Endothelial cell of umbilical vein (primary cell): Measurements from ENCODE around the gene VCPKMT. TPM values are rescaled to one million over a fixed set of nuclear protein-coding genes. Genes with fewer than 3 reads are reported as not detected.

Experiments
- BruUV-seq: library from RNA; stranded (reverse); fragments of 400-500 nt; replicated peaks from 2 replicates; lab custom pipeline; 2021; lab: Mats Ljungman, UMichigan
- CTCF ChIA-PET: fragments of 300-600, 350-600 bp; sonication (Branson Sonifier 250); formaldehyde crosslinking; loops from one replicate; lab custom pipeline; 2021; ENCODE audit warnings: antibody characterized with exemption, inconsistent platforms; lab: Charles Lee
- POLR2A ChIA-PET: fragments of 300-600, 350-600 bp; sonication (Branson Sonifier 250); formaldehyde crosslinking; loops from one replicate; lab custom pipeline; 2021; ENCODE audit warnings: antibody characterized with exemption, inconsistent platforms; lab: Charles Lee
- DNase-seq: peaks from one replicate; pipeline ENCODE4 v3.0.0-alpha.2; 2011; ENCODE audit warnings: low read depth, low spot score
- FAIRE-seq: peaks from 2 replicates; lab custom pipeline; 2011; peaks lifted over from hg19 to GRCh38; lab: Jason Lieb, UNC
- H2AFZ ChIP-seq: 2 replicates; pipeline ENCODE4 v1.6.0; 2012; ENCODE audit warnings: low read depth, low read length, control low read depth, inconsistent platforms
- H3K27ac ChIP-seq: 2 replicates; pipeline ENCODE4 v1.5.1; 2011; ENCODE audit warnings: low read depth, mild to moderate bottlenecking, control low read depth, low read length, moderate library complexity; ENCODE audit not compliant: insufficient read depth
- H3K27me3 ChIP-seq, 2 experiments: 2 replicates each; pipeline versions ENCODE4 v1.6.0 to v1.6.1; 2011; ENCODE audit warnings: low read length in 2 of 2, mixed read lengths in 1 of 2; ENCODE audit not compliant: control insufficient read depth in 2 of 2, insufficient read depth in 2 of 2
- H3K36me3 ChIP-seq, 2 experiments: 2 replicates in 1 of 2; 3 replicates in 1 of 2; pipeline ENCODE4 v1.5.1; 2011; ENCODE audit warnings: low read length in 2 of 2, mild to moderate bottlenecking in 1 of 2, moderate library complexity in 1 of 2; ENCODE audit not compliant: control insufficient read depth in 2 of 2, insufficient read depth in 2 of 2; ENCODE audit errors: extremely low read depth in 1 of 2
- H3K4me1 ChIP-seq: 3 replicates; pipeline ENCODE4 v1.5.1; 2011; ENCODE audit warnings: mild to moderate bottlenecking, low read length; ENCODE audit not compliant: control insufficient read depth, insufficient read depth; ENCODE audit errors: extremely low read depth
- H3K4me2 ChIP-seq: 2 replicates; pipeline ENCODE4 v1.6.1; 2011; ENCODE audit warnings: low read length, control low read depth, mixed read lengths; ENCODE audit not compliant: insufficient read depth
- H3K4me3 ChIP-seq, 3 experiments: fragments of 200-600 bp in 1 of 3; sonication (generic), shearing (Covaris generic) in 1 of 3; replicated peaks in 1 of 3; 2 replicates each; pipeline ENCODE4 v1.5.1; 2011 to 2016; ENCODE audit warnings: control low read depth in 3 of 3, low read length in 3 of 3, mild to moderate bottlenecking in 2 of 3, inconsistent platforms in 1 of 3, low read depth in 1 of 3, moderate library complexity in 1 of 3; ENCODE audit not compliant: insufficient read depth in 1 of 3
- H3K79me2 ChIP-seq: 2 replicates; pipeline ENCODE4 v1.6.0; 2012; ENCODE audit warnings: low read length, inconsistent platforms; ENCODE audit not compliant: control insufficient read depth, insufficient read depth
- H3K9ac ChIP-seq: replicated peaks from 2 replicates; pipeline ENCODE3; 2011; ENCODE audit warnings: low read length, control low read depth; ENCODE audit not compliant: insufficient read depth; ENCODE audit errors: extremely low read depth
- H3K9me1 ChIP-seq: replicated peaks from 3 replicates; pipeline ENCODE4 v1.6.0; 2011; ENCODE audit warnings: mild to moderate bottlenecking, low read length; ENCODE audit not compliant: control insufficient read depth, insufficient read depth; ENCODE audit errors: extremely low read depth
- H3K9me3 ChIP-seq: replicated peaks from 2 replicates; pipeline ENCODE4 v1.5.1; 2012; ENCODE audit warnings: low read length, inconsistent platforms; ENCODE audit not compliant: control insufficient read depth, insufficient read depth
- H4K20me1 ChIP-seq: replicated peaks from 2 replicates; pipeline ENCODE3; 2011; ENCODE audit warnings: mild to moderate bottlenecking, low read length; ENCODE audit not compliant: control insufficient read depth, insufficient read depth; ENCODE audit errors: extremely low read depth
- EZH2 ChIP-seq: IDR thresholded peaks from 2 replicates; pipeline ENCODE4 v1.6.1; 2012; ENCODE audit warnings: borderline replicate concordance, low read depth, mild to moderate bottlenecking, moderate library complexity, low read length, inconsistent platforms; ENCODE audit not compliant: severe bottlenecking
- GATA2 ChIP-seq: IDR thresholded peaks from 2 replicates; pipeline ENCODE4 v1.7.0; 2011; ENCODE audit warnings: low read depth, mild to moderate bottlenecking, moderate library complexity, mixed read lengths, low read length; ENCODE audit not compliant: insufficient read length, insufficient read depth
- JUN ChIP-seq: IDR thresholded peaks from 2 replicates; pipeline ENCODE4 v1.6.1; 2011; ENCODE audit warnings: borderline replicate concordance, low read depth; ENCODE audit not compliant: insufficient read length, insufficient read depth
- MYC ChIP-seq: IDR thresholded peaks from one replicate; pipeline ENCODE4 v1.6.1; 2011; ENCODE audit warnings: mild to moderate bottlenecking, low read depth, low read length
- POLR2A ChIP-seq: IDR thresholded peaks from 2 replicates; pipeline ENCODE4 v1.6.1; 2012; ENCODE audit warnings: low read depth, mild to moderate bottlenecking, control low read depth, low read length
- dilution Hi-C: fragments of 300-500 bp; cut with MboI; formaldehyde crosslinking; loops from one replicate; pipeline ENCODE4 v1.15.0; 2019; ENCODE audit warnings: low sequenced_read_pairs; ENCODE audit not compliant: extremely low pct_ligation_motif_present
- intact Hi-C: fragments of 100-400 bp; cut with micrococcal nuclease; formaldehyde crosslinking; loops from one replicate; pipeline ENCODE4 v1.10.0; 2022
- polyA plus RNA-seq, 4 experiments: library from polyadenylated mRNA; depleted of rRNA in 3 of 4; stranded (reverse) in 3 of 4; unstranded in 1 of 4; fragments of >200 nt; gene quantifications; 2 replicates each; pipeline versions ENCODE4 v1.2.1 to v1.2.3, GENCODE V29; 2011 to 2012; ENCODE audit warnings: missing spikeins in 1 of 4
- total RNA-seq: library from RNA; stranded (reverse); gene quantifications from 2 replicates; pipeline ENCODE4 v1.2.3, GENCODE V29; 2021
- TF ChIP-seq, protein P1 (sequence below), 2 donors: IDR thresholded peaks; 1 replicate in 1 of 2; 2 replicates in 1 of 2; pipeline ENCODE4 v1.5.1; 2011; ENCODE audit warnings: low read length in 2 of 2, mild to moderate bottlenecking in 2 of 2, moderate library complexity in 2 of 2, control low read depth in 1 of 2, inconsistent platforms in 1 of 2, low read depth in 1 of 2; ENCODE audit not compliant: insufficient read depth in 1 of 2; ENCODE audit errors: extremely low read depth in 1 of 2
- TF ChIP-seq, protein P2 (sequence below): IDR thresholded peaks from 2 replicates; pipeline ENCODE4 v1.6.1; 2011; ENCODE audit not compliant: insufficient read depth, insufficient read length

The VCPKMT gene
- total and polyA plus RNA-seq, 2 donors (not counting 3 experiments of a cell fraction or from before 2014, with no cell fraction given): 3.5 to 9.2 TPM

DNA sequence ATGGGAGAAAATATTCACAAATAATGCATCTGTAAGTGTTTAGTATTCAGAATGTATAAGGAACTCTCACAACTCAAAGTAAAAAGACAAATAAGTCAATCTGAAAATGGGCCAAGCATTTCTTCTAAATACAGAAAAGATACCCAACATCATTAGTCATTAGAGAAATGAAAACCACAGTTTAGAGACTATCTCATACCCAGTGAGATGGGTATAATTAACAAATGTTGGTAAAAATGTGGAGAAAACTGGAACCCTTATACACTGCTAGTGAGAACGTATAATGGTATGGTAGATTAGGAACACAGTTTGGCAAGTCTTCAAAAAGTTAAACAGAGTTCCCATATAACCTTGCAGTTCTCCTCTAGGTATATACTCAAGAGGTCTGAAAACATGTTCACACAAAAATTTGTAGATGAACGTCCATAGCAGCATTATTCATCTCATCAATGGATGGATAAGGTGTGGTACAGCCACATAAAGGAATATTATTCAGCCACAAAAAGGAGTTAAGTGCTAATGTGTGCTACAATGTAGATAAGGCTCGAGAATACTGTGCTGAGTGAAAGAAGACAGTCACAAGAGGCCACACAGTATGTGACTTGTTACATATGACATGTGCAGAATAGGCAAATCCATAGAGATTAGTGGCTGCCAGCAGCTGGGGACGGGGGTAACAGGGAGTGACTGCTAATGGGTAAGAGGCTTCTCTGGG lies 5.9 kb downstream of the VCPKMT start:
- FAIRE-seq (no peak), DNase-seq (no peak)
- TF ChIP-seq MYC (no peak), EZH2 (no peak), JUN (no peak), POLR2A (no peak), GATA2 (no peak)
- TF ChIP-seq, protein P1, sequence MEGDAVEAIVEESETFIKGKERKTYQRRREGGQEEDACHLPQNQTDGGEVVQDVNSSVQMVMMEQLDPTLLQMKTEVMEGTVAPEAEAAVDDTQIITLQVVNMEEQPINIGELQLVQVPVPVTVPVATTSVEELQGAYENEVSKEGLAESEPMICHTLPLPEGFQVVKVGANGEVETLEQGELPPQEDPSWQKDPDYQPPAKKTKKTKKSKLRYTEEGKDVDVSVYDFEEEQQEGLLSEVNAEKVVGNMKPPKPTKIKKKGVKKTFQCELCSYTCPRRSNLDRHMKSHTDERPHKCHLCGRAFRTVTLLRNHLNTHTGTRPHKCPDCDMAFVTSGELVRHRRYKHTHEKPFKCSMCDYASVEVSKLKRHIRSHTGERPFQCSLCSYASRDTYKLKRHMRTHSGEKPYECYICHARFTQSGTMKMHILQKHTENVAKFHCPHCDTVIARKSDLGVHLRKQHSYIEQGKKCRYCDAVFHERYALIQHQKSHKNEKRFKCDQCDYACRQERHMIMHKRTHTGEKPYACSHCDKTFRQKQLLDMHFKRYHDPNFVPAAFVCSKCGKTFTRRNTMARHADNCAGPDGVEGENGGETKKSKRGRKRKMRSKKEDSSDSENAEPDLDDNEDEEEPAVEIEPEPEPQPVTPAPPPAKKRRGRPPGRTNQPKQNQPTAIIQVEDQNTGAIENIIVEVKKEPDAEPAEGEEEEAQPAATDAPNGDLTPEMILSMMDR (IDR thresholded peaks at IDR 0.05; ENCODE audit: extremely low read depth in 1 of 2, insufficient read depth in 1 of 2, low read depth in 1 of 2, low read length in 2 of 2): no peak
- TF ChIP-seq, protein P2, sequence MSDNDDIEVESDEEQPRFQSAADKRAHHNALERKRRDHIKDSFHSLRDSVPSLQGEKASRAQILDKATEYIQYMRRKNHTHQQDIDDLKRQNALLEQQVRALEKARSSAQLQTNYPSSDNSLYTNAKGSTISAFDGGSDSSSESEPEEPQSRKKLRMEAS: no peak
- peaks cover 6% of the 10 kb centered on the region for H3K4me1 ChIP-seq
- peaks cover 13 to 34% of the 10 kb centered on the region in 2 experiments for H3K36me3 ChIP-seq
- CTCF ChIA-PET: interaction anchor here (2.4 to 3.0 kb wide), 2 partner anchors 248 to 258 kb away, joined by 15 to 22 read pairs; partner anchors contain the start of gene NEMF
- intact Hi-C loops (no loop called here), dilution Hi-C loops (no loop called here)
- H3K4me2 ChIP-seq: no peak overlapping the region
- no peaks in the 10 kb centered on the region for H3K9me3 ChIP-seq
- no peaks in the 10 kb centered on the region for H3K27me3 ChIP-seq
- no peaks in the 10 kb centered on the region for H4K20me1 ChIP-seq
- H3K9ac ChIP-seq: no peak overlapping the region
- no peaks in the 10 kb centered on the region for H3K9me1 ChIP-seq
- POLR2A ChIA-PET: no interaction called here
- no peak overlapping the region for H3K27ac ChIP-seq
- peaks cover 15% of the 10 kb centered on the region for H3K79me2 ChIP-seq
- BruUV-seq: no TSS peak
- H3K4me3 ChIP-seq: no peak overlapping the region
- no peak overlapping the region for H2AFZ ChIP-seq
